Measurements from ENCODE around the gene SCN11A.

The SCN11A gene

DNA sequence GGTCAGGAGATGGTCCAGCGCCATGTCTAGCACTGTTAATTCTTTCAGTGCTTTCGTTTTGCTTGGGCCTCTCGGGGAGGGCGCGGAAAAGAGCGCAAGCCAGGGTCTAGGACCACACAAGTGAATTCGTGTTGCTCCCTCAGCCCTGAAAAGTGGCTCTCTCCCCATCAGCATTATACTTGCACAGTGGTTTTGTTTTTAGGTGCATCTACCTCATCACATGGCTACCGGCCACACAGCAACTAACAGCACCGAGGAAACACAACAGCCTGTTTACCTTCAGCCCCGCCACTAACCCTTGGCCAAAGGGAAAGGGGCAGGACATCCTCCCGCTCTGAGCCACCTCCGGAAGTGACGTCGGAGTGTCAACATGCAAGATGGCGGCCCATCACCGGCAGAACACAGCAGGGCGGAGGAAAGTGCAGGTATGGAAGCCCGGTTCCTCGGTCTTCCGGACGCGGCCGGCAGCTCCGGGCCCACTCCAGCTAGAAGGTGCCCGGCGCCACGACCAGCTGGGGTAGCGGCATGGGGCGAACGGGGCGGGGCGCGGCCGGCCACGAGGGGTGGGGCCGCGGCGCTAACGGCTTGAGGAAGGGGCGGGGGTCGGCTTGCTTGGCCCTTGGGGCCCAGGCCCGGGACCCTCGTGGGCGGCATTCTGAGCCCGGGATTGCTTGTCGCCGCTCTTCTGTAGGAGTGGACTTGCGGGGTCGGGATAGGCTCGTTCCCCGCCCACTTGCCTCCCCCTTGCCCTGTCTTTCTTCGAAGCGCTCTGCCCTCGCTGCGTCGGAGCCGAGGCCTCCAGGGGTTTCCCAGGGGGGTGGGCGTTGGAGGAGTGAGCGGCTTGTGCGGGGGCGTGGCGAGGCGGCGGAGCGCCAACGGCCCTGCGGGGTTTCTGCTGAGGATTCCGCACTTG is at the start of gene SCN11A, which contains the start of gene WDR48:
SCN11A (minus strand) TSS at position 296 of the 913 bp plus-strand sequence. CDS start 101,582 bp downstream, outside the sequence.
WDR48 (plus strand) TSS at position 368 of the 913 bp plus-strand sequence; CDS start at position 378, 10 bp downstream.
- DNase-seq = peak; percentile 58

GRCh38 chr3:39101022-39101689 is 49.4 kb upstream of the SCN11A start:
- no peak for DNase-seq

- no peak for DNase-seq
Measured at GRCh38 chr3:39100500-39100886, 48.7 kb upstream of the SCN11A start.

- no peak for DNase-seq
Measured at GRCh38 chr3:39099738-39100499, 48.2 kb upstream of the SCN11A start.

GRCh38 chr3:39099242-39099641 is 47.5 kb upstream of the SCN11A start:
- no peak for DNase-seq

- DNase-seq = no peak
Measured at GRCh38 chr3:39098473-39099000, 46.8 kb upstream of the SCN11A start.

DNA sequence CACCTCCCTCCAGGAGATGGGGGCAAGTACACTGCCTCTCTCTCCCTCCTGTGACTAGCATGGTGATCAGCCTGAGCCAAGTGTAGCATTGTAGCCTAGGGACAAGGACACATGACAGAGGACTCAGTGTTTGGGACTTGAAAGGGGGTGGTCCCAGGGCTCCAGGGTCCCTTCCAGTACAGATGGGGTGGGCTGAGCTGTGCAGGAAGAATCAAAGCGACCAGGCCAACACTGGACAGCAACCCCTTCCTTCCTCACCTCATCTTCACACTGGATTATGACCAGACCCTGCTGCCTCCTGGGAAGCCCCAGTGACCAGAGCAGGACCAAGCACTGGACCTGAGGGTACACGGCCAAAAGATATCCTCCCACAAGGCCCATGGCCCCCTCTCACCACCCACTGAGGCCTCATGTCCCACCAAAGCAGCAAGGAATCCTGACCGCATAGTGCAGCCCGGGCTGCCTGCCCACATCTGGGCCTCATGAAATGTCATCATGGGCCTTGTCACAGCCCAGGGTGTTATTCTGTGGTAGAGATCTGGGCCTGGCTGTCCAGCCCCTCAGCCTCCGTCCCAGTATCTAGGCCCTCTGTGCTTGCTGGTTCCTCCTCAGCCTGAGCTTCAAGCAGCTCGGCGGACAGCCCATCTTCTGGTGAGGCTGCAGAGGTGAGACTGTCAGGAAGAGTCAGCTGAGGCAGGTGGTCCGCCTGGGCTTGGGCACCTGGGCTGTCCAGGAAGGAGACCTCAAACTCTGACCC is 46.1 kb upstream of the SCN11A start:
- no peak for DNase-seq

- no peak for DNase-seq
Measured at GRCh38 chr3:39096775-39097174, 45.0 kb upstream of the SCN11A start.

GRCh38 chr3:39095778-39096177 is 44.0 kb upstream of the SCN11A start:
- DNase-seq = no peak

- DNase-seq = no peak
Measured at GRCh38 chr3:39094851-39095677, 43.3 kb upstream of the SCN11A start.

- no peak for DNase-seq
Measured at GRCh38 chr3:39090922-39091321, 39.2 kb upstream of the SCN11A start.

GRCh38 chr3:39088889-39089288 is 37.1 kb upstream of the SCN11A start:
- no peak for DNase-seq

DNA sequence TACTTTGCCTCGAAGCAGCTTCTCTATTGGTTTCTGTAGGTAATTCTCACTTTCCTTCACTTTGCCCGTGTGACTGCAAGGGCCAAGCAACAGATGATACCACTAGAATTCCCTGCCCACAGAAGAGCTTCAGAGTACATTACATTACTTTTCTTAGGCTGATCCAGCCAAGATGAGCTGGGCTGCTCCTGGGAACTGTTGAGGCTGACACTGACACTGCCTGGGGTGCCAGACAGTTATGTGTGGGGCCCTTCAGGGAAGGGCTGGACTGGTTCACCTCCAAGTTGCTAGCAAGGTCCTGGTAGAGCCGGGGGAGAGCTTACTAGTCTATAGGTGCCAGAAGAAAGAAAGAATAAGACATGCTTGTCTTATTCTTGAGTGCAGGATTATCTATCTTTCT is 36.7 kb upstream of the SCN11A start:
- no peak for DNase-seq

- DNase-seq = no peak
Measured at GRCh38 chr3:39086144-39086543, 34.4 kb upstream of the SCN11A start.

GRCh38 chr3:39082666-39083313 is 31.0 kb upstream of the SCN11A start:
- DNase-seq = no peak

DNA sequence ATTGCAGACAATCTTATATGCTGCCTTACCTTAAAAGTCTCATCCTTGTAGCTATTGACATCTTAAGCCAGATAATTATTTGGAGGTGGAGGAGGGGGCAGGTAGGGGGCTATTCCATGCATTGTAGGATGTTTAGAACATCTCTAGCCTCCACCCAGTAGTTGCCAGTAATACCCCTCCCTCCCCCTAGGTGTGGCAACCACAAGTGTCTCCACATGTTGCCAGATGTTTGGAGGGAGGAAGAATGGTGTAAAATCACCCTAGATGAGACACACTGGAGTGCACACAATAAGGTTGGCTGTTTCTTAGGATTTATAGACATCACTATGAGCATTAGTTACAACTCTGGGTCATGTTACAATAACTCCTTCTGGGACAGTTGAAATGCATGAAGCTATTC is 28.3 kb upstream of the SCN11A start:
- DNase-seq = no peak

DNA sequence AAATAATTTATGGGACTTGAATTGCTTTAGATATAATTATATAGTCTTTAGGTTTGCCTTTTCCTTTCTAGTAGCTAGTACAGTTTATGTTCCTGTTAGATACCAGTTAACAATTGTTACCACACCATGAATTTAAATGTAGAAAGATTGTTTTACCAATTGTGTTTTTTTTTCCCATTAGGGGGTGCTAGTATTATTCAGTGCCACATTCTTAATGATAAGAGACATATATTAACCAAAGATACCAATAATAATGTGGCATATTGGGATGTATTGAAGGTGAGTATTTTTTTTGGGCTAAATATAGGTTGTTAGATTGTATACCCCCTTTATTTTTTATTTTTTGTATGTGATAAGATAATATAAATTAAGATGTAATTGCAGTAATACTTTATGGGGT is 27.8 kb upstream of the SCN11A start:
- DNase-seq = no peak

- no peak for DNase-seq
Measured at GRCh38 chr3:39075910-39076309, 24.2 kb upstream of the SCN11A start.

DNA sequence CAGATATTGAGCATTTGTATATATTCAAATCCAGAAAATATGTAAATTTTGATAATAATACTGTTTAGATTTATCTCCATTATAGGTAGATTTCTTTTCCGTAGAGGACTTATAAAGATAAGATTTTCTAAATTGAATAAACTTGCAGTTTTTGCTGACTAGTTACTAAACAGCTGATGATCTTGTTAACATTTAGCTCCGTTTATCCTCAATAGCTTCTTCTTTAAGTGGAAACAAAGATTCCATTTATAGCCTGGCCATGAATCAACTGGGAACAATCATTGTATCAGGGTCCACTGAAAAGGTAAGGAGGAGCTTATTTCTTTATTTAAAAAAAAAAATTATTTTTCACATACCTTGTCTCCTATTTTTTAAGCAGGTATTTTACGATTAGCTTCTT is 16.8 kb upstream of the SCN11A start:
- DNase-seq = no peak

DNA sequence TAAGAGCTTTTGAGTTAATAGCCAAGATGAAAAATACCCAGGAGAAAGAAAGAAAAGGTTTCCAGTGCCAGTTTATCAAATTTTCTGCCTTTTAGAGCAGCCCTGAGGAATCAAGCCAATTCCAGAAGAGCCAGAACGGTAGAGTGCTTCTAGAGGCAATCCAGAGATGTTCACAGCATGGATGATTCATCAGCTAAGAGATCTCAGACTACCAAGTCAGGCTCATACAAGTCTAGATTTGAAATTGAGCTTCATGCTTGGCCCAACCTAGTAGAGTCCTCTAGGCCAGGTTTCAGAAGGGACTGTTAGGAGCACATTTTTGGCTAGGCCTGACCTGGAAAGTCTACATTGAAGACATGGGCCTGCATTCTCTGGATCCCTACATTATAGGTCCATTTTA is 15.5 kb upstream of the SCN11A start:
- no peak for DNase-seq

GRCh38 chr3:39065197-39065596 is 13.5 kb upstream of the SCN11A start:
- no peak for DNase-seq

Data from NCI-H2081 treated with DMSO at 0.1 percent for 48 hours (cell line).